Panc1 (cell line): ENCODE results near the gene GNAT1.
A peak's percentile ranks its signal among the peaks of the same experiment; 100 is the strongest.

Experiments
- POLR2AphosphoS5 ChIP-seq: IDR thresholded peaks from 2 replicates; pipeline ENCODE4 v1.6.1; 2012; ENCODE audit warnings: mild to moderate bottlenecking, low read depth, low read length, moderate library complexity
- REST ChIP-seq, 2 experiments: IDR thresholded peaks; 2 replicates each; pipeline ENCODE4 v1.6.1; 2011 to 2012; ENCODE audit warnings: low read depth in 2 of 2, control low read depth in 1 of 2, low read length in 1 of 2, mild to moderate bottlenecking in 1 of 2, moderate library complexity in 1 of 2; ENCODE audit not compliant: insufficient read depth in 1 of 2
- SIN3A ChIP-seq: IDR thresholded peaks from 2 replicates; pipeline ENCODE4 v1.6.1; 2012; ENCODE audit warnings: low read depth, mild to moderate bottlenecking, low read length, moderate library complexity, borderline replicate concordance; ENCODE audit not compliant: insufficient read depth
- TCF7L2 ChIP-seq: IDR thresholded peaks from 2 replicates; pipeline ENCODE4 v1.6.1; 2011; ENCODE audit warnings: mild to moderate bottlenecking, low read depth, low read length, inconsistent platforms
- TF ChIP-seq, protein P1 (sequence below): fragments of 450-650 bp; IDR thresholded peaks from 2 replicates; pipeline ENCODE4 v1.5.1; 2017; ENCODE audit warnings: mild to moderate bottlenecking

DNA sequence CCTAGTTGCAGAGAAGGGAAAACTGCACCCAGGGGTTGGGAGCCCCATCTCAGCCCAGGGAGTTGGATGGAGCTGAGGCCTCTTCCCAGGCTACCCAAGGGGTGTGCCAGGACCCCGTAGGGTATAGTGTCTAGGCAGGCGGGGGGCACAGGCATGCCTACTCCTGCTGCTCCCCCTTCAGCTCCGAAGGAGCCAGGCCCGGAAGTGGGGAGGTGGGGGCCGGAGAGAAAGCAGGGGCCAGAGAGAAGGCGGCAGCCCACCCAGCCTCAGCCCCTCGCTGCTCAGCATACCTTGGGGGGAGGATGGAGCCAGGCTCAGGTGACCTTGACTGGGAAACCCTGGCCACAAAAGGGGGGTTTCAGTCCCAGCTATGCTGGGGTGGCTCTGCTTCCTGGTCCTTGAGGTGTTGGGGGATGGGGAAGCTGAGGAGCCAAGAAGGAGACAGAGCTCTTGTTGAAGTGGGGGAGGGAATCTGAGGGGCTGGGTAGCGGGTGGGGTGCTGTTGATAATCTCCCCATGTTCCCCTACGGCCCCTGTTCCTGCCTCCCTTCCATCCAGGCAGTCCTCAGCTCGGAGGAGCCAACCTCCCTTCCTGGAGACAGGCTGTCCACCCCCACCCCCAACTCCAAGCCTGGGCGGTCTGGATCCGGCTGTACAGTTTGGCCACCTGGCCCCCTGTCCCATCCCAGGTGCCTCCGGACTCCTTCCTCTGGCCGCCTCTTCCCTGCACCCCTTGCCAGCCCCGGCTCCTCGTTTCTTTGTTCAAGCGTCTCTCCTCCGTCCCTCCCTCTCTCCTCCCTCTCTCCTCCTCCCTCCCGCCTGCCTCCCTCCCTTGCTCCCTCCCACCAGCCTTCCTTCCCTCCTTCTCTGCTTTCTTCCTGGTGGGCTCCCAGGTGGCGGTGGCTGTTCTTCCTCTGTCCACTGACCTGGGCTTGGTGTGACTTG, 34.6 kb upstream of the GNAT1 start:
- TF ChIP-seq, protein P1, sequence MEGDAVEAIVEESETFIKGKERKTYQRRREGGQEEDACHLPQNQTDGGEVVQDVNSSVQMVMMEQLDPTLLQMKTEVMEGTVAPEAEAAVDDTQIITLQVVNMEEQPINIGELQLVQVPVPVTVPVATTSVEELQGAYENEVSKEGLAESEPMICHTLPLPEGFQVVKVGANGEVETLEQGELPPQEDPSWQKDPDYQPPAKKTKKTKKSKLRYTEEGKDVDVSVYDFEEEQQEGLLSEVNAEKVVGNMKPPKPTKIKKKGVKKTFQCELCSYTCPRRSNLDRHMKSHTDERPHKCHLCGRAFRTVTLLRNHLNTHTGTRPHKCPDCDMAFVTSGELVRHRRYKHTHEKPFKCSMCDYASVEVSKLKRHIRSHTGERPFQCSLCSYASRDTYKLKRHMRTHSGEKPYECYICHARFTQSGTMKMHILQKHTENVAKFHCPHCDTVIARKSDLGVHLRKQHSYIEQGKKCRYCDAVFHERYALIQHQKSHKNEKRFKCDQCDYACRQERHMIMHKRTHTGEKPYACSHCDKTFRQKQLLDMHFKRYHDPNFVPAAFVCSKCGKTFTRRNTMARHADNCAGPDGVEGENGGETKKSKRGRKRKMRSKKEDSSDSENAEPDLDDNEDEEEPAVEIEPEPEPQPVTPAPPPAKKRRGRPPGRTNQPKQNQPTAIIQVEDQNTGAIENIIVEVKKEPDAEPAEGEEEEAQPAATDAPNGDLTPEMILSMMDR: no peak
- TF ChIP-seq REST (IDR thresholded peaks at IDR 0.05; ENCODE audit: insufficient read depth in 1 of 2, low read depth in 2 of 2, low read length in 1 of 2): no peak
- 0 out of 2 replicates have a peak, but pooled peaks have one; percentile 33 for TF ChIP-seq SIN3A
- peak; percentile 70 for TF ChIP-seq POLR2AphosphoS5
- TF ChIP-seq TCF7L2: no peak
